Measurements from ENCODE around the gene RTN4RL1.

DNA sequence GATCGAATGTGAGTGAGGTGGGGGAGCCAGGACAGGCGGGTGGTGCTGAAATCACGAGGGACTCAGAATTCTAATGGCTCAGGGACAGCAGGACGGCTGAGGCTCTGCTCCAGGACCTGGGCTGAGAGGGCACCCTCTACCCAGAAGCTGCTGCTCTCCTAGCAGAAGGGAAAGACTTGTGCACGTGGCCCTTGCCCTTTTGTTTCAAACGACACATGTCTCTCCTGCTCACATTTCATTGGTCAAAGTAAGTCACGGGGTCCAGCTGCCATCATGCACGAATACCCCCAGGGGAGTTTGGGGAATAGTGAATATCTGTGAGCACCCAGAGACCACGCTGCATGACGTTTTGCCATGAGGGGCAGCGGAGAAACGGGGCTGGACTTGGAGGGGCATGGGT is 73.2 kb downstream of the RTN4RL1 start:
- TF ChIP-seq POLR2A (IDR thresholded peaks at IDR 0.05; ENCODE audit: low read depth, low read length), result no peak
- no peak for TF ChIP-seq CTCF (conservative IDR thresholded peaks at IDR 0.05; ENCODE audit: low read depth, low read length)
- TF ChIP-seq MXI1 (IDR thresholded peaks at IDR 0.05; ENCODE audit: borderline replicate concordance, low read depth, low read length), result no peak
- TF ChIP-seq CEBPB (IDR thresholded peaks at IDR 0.05; ENCODE audit: low read depth, low read length), result no peak
- no peak for TF ChIP-seq MAZ (IDR thresholded peaks at IDR 0.05; ENCODE audit: borderline replicate concordance, low read depth, low read length)
- TF ChIP-seq RCOR1 (IDR thresholded peaks at IDR 0.05; ENCODE audit: insufficient replicate concordance, low read length), result no peak
- TF ChIP-seq, protein P1, sequence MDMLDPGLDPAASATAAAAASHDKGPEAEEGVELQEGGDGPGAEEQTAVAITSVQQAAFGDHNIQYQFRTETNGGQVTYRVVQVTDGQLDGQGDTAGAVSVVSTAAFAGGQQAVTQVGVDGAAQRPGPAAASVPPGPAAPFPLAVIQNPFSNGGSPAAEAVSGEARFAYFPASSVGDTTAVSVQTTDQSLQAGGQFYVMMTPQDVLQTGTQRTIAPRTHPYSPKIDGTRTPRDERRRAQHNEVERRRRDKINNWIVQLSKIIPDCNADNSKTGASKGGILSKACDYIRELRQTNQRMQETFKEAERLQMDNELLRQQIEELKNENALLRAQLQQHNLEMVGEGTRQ (IDR thresholded peaks at IDR 0.05; ENCODE audit: low read depth, low read length), result peak; percentile 22; the same call in 1 of the 2 replicates
- TF ChIP-seq RAD21 (IDR thresholded peaks at IDR 0.05; ENCODE audit: low read length), result no peak
- TF ChIP-seq BHLHE40 (IDR thresholded peaks at IDR 0.05; ENCODE audit: low read depth, low read length), result no peak
- no peak for TF ChIP-seq MAFK (IDR thresholded peaks at IDR 0.05; ENCODE audit: low read depth, low read length)
- no peak for TF ChIP-seq ELK1 (IDR thresholded peaks at IDR 0.05; ENCODE audit: borderline replicate concordance, low read depth, low read length)
- no peak for TF ChIP-seq SMC3 (IDR thresholded peaks at IDR 0.05; ENCODE audit: low read depth, low read length)
- no peak for TF ChIP-seq RFX5 (IDR thresholded peaks at IDR 0.05; ENCODE audit: low read depth, low read length)
